ENCODE measurements around the gene PRRT1.
"Not testable (repeated sequence)": the region's sequence is repeated elsewhere in the genome, so short reads cannot be mapped to it uniquely, and the experiment has no call there.

PRRT1 gene

GRCh38 chr6:32151863-32152768, at the start of gene PRRT1:
Gene PRRT1, minus strand, starts transcription at chr6:32151939. Its CDS starts 112 bp downstream, at chr6:32151827.
- Mint-ChIP-seq H3K36me3 (peaks cover 5% of the 10 kb centered on the region), H3K4me1 (peaks cover 56% of the 10 kb centered on the region), H3K4me3 (no peak within 1 kb of the TSS), H3K27me3 (peaks cover 64% of the 10 kb centered on the region), H3K27ac (no peak within 1 kb of the TSS), H3K9me3 (no peaks in the 10 kb centered on the region)
- no peak for ATAC-seq

DNA sequence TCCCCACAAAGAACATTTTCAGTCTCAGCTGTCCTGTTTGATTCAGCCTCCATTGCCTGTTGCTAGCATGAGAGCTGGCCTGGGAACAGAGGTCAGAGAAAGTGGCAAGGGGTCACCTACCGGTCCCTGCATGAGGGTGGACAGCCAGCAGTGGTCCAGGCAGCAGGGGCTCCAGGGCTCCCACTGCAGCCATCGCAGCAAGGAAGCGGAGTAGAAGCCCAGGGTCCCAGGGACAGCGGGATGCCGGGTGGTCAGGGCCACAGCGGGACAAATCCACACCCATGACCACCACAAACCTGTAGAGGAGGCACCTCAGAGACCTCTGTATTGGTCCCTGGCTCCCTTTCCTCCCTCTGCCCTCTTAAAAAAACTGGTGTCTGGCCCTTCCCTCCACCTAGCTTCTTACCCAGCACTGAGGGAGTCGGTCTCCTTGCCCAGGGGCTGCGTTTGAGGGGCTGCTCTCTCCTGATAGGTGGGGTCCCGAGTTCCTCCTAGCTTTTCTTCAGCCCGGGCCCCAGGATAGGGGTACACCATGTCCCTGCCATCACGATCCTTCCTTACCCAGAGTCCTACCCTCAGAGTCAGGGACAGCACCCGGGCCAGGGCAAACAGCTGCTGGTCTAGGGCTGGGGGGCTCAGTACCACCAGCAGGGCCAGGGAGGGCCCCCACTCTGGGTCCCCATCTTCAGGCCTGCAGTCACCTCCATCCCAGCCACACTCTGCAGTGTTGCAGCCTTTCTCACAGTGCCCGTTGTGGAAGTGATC, 49.2 kb upstream of the PRRT1 start:
- H3K9me3 Mint-ChIP-seq, result no peaks in the 10 kb centered on the region
- peaks cover 11% of the 10 kb centered on the region for H3K4me1 Mint-ChIP-seq
- no peaks in the 10 kb centered on the region for H3K36me3 Mint-ChIP-seq
- H3K27ac Mint-ChIP-seq, result peak overlapping the region; percentile 48
- no peaks in the 10 kb centered on the region for H3K27me3 Mint-ChIP-seq
- no peak overlapping the region for H3K4me3 Mint-ChIP-seq
- no peak for ATAC-seq

GRCh38 chr6:32198866-32199265, 47.1 kb upstream of the PRRT1 start:
- H3K4me1 Mint-ChIP-seq, result peaks cover 24% of the 10 kb centered on the region
- no peaks in the 10 kb centered on the region for H3K36me3 Mint-ChIP-seq
- no peak for ATAC-seq
- peak overlapping the region; percentile 98 for H3K27ac Mint-ChIP-seq
- no peaks in the 10 kb centered on the region for H3K27me3 Mint-ChIP-seq
- H3K4me3 Mint-ChIP-seq, result no peak overlapping the region
- no peaks in the 10 kb centered on the region for H3K9me3 Mint-ChIP-seq

- no peaks in the 10 kb centered on the region for H3K9me3 Mint-ChIP-seq
- H3K27me3 Mint-ChIP-seq, result no peaks in the 10 kb centered on the region
- H3K4me3 Mint-ChIP-seq, result no peak overlapping the region
- H3K27ac Mint-ChIP-seq, result peak overlapping the region; percentile 98
- no peaks in the 10 kb centered on the region for H3K36me3 Mint-ChIP-seq
- H3K4me1 Mint-ChIP-seq, result peaks cover 30% of the 10 kb centered on the region
- ATAC-seq, result no peak
Measured at GRCh38 chr6:32198345-32198696, 46.6 kb upstream of the PRRT1 start.

GRCh38 chr6:32196682-32197616, 45.2 kb upstream of the PRRT1 start:
- Mint-ChIP-seq H3K27me3 (no peaks in the 10 kb centered on the region), H3K4me1 (peaks cover 39% of the 10 kb centered on the region), H3K36me3 (peaks cover 1% of the 10 kb centered on the region), H3K27ac (peak overlapping the region; percentile 98), H3K4me3 (peak overlapping the region; percentile 98), H3K9me3 (no peaks in the 10 kb centered on the region)
- no peak for ATAC-seq

DNA sequence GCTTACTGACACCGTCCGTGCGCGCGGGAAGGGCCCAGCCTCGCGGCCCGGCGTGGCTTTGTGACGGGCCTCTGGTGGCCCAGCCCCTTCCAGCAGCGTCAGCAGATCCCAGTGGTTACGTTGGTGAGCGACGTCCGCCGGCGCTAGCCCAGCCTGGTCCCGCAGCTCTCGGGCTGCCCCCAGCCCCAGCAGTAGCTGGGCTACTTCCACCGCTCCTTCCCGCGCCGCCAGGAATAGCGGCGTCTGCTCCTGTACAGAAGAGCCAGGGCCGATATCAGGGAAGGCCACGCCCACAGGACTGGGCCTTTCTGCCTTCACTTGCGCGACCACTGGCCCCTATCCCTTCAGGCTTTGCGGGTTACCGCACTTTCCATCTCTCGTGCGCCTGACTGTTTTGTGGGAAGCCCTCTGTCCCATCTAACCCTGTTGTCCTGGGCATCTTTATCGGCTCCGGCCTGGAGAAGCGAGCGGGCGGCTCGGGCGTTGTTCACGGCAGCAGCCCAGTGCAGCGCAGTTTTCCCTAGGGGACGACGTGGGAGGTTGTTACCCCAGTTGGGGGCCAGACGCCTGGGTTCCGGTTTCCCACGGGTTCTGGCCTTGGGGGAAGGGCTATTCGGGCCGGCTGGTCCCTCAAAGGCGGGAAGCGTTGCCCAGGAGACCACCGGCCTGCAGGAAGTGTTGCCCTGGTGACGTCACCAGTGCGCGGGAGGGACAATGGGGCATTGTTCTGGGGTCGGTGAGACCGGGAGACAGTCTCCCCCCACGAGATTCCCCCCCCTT, 44.4 kb upstream of the PRRT1 start:
- peak; percentile 95 for ATAC-seq
- Mint-ChIP-seq H3K4me3 (peak overlapping the region; percentile 98), H3K36me3 (peaks cover 10% of the 10 kb centered on the region), H3K27ac (peak overlapping the region; percentile 98), H3K27me3 (no peaks in the 10 kb centered on the region), H3K4me1 (peaks cover 44% of the 10 kb centered on the region), H3K9me3 (no peaks in the 10 kb centered on the region)

DNA sequence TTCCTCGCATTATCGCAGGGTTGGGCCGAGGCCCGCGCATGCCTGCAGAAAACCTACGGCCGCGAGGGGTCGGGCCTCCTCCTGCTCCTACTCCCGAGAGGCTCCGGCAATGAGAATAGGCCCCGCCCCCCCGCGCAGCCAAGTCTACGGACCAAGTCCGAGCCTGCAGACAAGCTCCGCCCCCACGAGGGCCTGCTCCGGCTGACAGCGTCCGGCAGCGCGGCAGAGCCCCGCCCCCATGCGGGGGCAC, 43.8 kb upstream of the PRRT1 start:
- no peaks in the 10 kb centered on the region for H3K9me3 Mint-ChIP-seq
- H3K4me3 Mint-ChIP-seq, result peak overlapping the region; percentile 98
- H3K4me1 Mint-ChIP-seq, result peaks cover 48% of the 10 kb centered on the region
- H3K27ac Mint-ChIP-seq, result peak overlapping the region; percentile 98
- H3K27me3 Mint-ChIP-seq, result no peaks in the 10 kb centered on the region
- H3K36me3 Mint-ChIP-seq, result peaks cover 13% of the 10 kb centered on the region
- no peak for ATAC-seq

- Mint-ChIP-seq H3K9me3 (no peaks in the 10 kb centered on the region), H3K27ac (peak overlapping the region; percentile 98), H3K27me3 (no peaks in the 10 kb centered on the region), H3K4me1 (peaks cover 48% of the 10 kb centered on the region), H3K36me3 (peaks cover 13% of the 10 kb centered on the region), H3K4me3 (peak overlapping the region; percentile 98)
- ATAC-seq, result no peak
Measured at GRCh38 chr6:32194825-32195651, 43.3 kb upstream of the PRRT1 start.

DNA sequence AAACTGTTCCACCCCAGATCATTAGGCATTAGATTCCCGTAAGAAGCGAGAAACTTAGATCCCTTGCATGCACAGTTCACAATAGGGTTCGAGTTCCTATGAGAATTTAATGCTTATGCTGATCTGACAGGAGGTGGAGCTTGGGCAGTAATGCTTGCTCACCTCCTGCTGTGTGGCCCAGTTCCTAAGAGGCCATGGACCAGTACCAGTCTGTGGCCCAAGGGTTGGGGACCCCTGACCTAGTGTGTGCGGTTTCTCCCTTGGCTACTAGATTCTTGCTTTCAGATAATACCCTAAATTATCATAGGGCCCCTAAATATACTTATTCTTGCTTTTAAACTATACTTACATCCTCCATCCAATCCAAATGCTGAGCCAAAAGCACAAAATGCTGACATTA, 42.6 kb upstream of the PRRT1 start:
- peaks cover 13% of the 10 kb centered on the region for H3K36me3 Mint-ChIP-seq
- peak overlapping the region; percentile 98 for H3K4me3 Mint-ChIP-seq
- peak overlapping the region; percentile 98 for H3K27ac Mint-ChIP-seq
- peaks cover 49% of the 10 kb centered on the region for H3K4me1 Mint-ChIP-seq
- H3K9me3 Mint-ChIP-seq, result no peaks in the 10 kb centered on the region
- no peak for ATAC-seq
- no peaks in the 10 kb centered on the region for H3K27me3 Mint-ChIP-seq

DNA sequence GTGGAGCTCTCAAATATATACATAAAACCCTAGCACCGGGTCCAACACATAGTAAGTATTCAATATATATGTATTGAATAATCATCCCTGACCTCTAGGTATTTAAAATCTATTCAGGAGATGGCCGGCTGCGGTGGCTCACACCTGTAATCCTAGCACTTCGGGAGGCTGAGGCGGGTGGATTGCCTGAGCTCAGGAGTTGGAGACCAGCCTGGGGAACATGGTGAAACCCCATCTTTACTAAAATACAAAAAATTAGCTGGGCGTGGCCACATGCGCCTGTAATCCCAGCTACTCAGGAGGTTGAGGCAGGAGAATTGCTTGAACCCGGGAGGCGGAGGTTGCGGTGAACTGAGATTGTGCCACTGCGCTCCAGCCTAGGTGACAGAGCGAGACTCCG, 41.4 kb upstream of the PRRT1 start:
- not testable (repeated sequence) for H3K27me3 Mint-ChIP-seq, ATAC-seq, H3K9me3 Mint-ChIP-seq
- Mint-ChIP-seq H3K36me3 (peaks cover 22% of the 10 kb centered on the region), H3K4me1 (peaks cover 61% of the 10 kb centered on the region), H3K27ac (peak overlapping the region; percentile 92), H3K4me3 (peak overlapping the region; percentile 85)

GRCh38 chr6:32192608-32193039, 40.9 kb upstream of the PRRT1 start, which contains the start of gene GPSM3:
Gene GPSM3, minus strand, starts transcription at chr6:32192643. Its CDS starts 130 bp downstream, at chr6:32192513.
- Mint-ChIP-seq H3K4me1 (peaks cover 65% of the 10 kb centered on the region), H3K9me3 (no peaks in the 10 kb centered on the region), H3K36me3 (peaks cover 25% of the 10 kb centered on the region), H3K4me3 (peak within 1 kb of the TSS; percentile 85), H3K27ac (peak within 1 kb of the TSS; percentile 92), H3K27me3 (no peaks in the 10 kb centered on the region)
- ATAC-seq, result no peak

DNA sequence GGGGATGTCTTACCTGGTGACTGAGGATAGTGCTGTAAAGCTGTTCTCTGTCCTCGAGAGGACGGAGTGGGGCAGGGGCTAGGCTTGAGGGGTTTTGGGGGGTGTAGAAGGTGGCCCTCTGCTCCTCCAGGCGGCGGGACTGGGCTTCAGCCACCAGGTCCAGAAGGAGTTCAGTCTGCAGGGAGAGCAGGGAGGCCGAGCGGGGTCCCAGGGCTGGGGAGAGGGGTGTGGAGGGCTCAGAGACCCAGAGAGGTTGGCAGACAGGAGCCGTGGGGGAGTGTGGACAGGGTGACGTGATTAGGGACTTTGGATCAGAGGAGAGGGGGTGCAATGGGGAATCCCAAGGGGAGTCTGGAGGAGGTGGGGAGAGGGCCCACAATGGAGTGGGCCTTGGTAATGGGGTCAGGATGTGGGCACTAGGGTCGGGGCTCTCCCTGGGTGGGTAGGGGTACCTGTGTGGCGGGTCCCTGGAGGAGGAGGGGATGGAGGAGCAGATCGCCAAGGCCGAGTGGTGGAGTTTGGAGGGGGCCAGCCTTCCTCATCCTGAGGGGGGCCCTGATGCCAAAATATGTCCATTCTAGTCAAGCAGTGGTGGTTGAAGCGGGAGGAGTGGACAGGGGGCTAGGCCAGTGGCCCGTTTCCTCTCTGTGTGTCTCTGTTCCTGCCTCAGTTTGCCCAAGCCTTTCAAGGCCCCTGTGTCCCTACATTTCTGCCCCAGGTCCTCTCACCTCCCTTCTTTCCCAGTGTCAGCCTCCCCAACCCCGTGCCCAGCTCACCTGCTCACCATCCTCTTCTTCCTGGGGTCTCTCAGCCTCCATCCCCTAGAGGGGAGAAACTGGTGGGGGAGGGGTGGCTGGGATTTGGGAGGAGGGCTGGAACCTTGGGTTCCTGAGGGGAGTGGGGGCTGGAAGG, 40.2 kb upstream of the PRRT1 start:
- no peaks in the 10 kb centered on the region for H3K27me3 Mint-ChIP-seq
- H3K9me3 Mint-ChIP-seq, result no peaks in the 10 kb centered on the region
- H3K4me1 Mint-ChIP-seq, result peaks cover 66% of the 10 kb centered on the region
- H3K4me3 Mint-ChIP-seq, result peak overlapping the region; percentile 85
- H3K27ac Mint-ChIP-seq, result peak overlapping the region; percentile 92
- H3K36me3 Mint-ChIP-seq, result peaks cover 32% of the 10 kb centered on the region
- no peak for ATAC-seq

Measured in stimulated activated memory B cell treated with anti-CD40 and anti-IgM and Interleukin-4, amounts not matched to agents 10 μg/mL and 1 μg/mL and 100 μg/mL, for 72 hours (primary cell).